NCI-H748 treated with DMSO at 0.1 percent for 48 hours (cell line): Measurements from ENCODE around the gene RNASEH1.
A peak's percentile ranks its signal among the peaks of the same experiment; 100 is the strongest.

ENCODE experiments used
- DNase-seq: peaks from one replicate; lab custom pipeline; 2025; lab: John Stamatoyannopoulos, UW

RNASEH1 gene, protein sequence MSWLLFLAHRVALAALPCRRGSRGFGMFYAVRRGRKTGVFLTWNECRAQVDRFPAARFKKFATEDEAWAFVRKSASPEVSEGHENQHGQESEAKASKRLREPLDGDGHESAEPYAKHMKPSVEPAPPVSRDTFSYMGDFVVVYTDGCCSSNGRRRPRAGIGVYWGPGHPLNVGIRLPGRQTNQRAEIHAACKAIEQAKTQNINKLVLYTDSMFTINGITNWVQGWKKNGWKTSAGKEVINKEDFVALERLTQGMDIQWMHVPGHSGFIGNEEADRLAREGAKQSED

DNA sequence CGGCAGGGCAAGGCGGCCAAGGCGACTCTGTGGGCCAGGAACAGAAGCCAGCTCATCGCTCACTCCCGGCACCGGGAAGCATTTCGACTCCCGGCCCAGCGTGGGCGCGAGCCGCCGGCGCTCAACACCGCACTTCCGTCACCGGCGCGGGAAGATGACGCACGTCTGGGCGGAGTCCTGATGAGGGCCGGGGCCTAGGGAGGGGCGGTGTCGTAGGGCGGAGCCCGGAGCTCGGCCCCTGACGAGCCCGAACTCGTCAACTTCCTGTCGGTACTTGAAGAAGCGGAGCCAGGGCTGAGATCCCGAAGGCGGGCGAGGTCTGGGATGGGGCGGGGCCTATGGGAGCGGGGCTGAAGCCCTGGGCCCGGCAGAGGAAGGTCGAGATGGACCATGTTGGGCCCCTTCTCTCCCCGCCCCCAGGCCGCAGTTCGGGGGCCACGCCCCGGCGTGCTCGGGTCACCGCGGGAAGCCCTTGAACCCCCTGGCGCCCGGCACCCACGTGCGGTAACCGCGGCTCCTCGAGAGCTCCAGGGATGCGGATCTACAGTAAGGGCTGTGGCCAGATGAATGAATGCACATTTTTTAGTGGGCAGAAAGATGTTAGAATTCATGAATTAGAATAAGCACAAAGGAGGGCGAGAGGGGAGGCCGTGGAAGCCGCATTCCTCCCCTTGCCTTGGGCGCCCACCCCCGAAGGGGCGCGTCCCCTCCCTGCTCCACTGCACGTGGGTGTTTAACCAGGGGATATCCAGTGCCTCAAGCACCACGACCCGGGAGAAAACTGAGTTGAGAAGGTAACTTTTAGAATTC is at the start of gene RNASEH1:
RNASEH1 (minus strand) TSS at position 129 of the 810 bp plus-strand sequence; CDS start at position 56, 73 bp downstream.
- peak; percentile 90 for DNase-seq

- DNase-seq = no peak
Measured at GRCh38 chr2:3606370-3607201, 48.5 kb upstream of the RNASEH1 start.

- DNase-seq = no peak
Measured at GRCh38 chr2:3606028-3606369, 47.9 kb upstream of the RNASEH1 start.

DNA sequence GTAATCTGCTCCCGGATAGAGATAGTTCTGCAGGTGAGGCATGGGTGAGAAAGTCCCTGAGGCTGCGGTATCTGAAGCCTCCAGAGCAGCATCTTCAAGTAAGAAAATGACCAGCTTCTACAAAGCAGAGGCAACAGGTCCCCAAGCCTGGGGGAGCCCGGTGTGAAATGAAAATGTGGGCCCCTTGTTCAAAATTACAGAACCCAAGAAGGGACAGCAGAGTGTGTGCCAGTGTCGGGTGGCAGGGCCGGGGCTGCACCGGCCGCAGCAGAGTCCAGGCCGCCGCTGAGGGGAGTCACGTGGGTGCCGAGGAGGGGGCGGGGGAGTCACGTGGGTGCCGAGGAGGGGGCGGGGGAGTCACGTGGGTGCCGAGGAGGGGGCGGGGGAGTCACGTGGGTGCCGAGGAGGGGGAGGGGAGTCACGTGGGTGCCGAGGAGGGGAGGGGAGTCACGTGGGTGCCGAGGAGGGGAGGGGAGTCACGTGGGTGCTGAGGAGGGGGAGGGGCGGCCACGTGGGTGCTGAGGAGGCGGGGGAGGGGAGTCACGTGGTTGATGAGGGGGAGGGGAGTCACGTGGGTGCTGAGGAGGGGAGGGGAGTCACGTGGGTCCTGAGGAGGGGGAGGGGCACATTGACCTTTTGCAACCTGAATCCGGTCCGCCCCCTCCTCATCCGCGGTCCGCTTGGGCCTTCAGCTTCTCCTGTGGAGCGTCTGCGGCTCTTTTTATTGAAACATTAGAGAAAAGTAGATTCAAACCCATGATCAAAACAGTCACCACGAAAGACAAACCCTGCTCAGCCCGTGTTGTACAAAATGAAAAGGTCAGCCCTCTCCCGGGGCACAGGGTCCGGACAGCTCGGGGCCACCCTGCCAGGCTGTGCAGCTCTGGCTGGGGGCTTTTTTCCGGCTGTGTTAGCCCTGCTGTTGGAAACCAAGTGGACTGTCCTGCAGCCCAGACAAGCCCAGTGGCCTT is 47.1 kb upstream of the RNASEH1 start:
- DNase-seq = no peak

GRCh38 chr2:3604207-3604877 is 46.2 kb upstream of the RNASEH1 start:
- no peak for DNase-seq

GRCh38 chr2:3603536-3604206 is 45.5 kb upstream of the RNASEH1 start:
- DNase-seq = no peak

DNA sequence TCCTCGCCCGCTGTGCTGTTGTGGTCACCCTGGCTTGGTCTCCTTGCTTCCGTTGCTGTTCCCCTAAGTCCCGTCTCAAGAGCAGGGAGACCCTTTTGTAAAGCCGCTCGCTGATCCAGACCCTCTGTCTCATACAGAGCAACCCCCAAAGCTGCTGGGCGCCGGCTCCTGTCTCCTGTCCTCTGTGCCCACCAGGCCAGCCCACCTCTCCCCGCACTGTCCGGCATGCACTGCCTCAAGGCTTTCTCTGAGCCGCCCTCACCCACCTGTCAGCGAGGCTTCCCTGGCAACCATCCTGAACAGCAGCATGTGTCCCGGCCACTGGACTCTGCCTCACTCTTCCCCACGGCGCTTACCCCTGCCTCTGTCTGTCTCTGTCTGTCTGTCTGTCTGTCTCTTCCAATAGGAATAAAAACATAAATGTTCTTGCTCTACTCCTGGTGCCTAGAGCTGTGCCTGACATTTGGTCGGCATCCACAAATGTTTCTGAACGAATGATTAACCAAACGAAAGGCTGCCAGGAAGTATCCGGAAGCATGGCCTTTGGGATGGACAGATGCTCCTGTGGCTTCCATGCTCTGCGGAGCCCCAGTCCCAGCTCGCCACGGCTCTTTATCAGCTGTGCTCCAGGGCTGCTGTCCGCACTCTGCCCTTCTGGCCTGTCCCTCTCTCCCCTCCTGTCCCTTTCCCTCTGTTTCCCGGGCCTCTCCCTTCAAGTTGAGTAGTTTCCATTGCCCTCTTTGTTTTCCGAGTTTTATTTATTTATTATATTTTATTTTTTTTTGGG is 44.6 kb upstream of the RNASEH1 start:
- DNase-seq = no peak

GRCh38 chr2:3601561-3602271 is 43.6 kb upstream of the RNASEH1 start:
- no peak for DNase-seq

DNA sequence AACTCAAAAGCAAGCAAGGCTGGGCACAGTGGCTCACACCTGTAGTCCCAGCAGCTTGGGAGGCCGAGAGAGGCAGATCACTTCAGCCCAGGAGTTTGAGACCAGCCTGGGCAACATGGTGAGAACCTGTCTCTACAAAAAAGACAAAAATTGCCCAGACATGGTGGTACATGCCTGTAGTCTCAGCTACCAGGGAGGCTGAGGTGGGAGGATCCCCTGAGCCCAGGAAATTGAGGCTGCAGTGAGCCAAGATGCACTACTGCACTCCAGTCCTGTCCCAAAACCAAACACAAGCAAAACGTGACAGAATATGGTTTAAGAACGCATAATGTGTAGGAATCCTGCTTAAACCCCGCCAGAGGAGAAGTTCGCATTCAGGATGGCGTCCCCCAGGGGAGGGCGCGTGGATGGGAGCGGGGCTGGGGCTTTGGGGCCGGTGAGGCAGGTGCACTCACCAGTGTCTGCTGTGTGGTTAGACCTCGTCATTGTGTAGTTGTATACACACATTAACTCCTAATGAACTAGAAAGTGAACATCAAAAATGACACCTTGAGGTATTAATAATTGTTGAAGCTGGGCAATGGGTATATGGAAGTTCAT is 42.2 kb upstream of the RNASEH1 start:
- no peak for DNase-seq

GRCh38 chr2:3598912-3599854 is 41.0 kb upstream of the RNASEH1 start:
- DNase-seq = no peak

- DNase-seq = no peak
Measured at GRCh38 chr2:3598197-3598910, 40.2 kb upstream of the RNASEH1 start.

GRCh38 chr2:3597567-3597966 is 39.4 kb upstream of the RNASEH1 start:
- DNase-seq = no peak

DNA sequence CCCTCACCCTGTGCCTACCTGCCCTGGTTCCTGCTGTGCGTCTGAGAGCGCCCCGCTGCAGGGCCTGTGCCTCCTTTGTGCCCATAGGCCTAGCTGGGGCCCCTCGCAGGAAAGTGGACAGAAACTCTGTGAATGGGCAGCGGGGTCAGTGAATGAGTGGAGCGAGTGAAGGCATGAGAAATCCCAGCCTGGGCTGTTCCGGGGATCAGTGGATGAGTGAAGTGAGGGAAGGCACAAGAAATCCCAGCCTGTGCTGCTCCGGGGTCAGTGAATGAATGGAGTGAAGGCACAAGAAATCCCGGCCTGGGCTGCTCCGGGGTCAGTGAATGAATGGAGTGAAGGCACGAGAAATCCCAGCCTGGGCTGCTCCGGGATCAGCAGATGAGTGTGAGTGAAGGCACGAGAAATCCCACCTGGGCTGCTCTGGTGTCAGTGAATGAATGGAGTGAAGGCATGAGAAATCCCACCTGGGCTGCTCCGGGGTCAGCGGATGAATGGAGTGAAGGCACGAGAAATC is 38.8 kb upstream of the RNASEH1 start:
- DNase-seq = no peak

GRCh38 chr2:3595985-3596384 is 37.9 kb upstream of the RNASEH1 start:
- no peak for DNase-seq

GRCh38 chr2:3595404-3595803 is 37.3 kb upstream of the RNASEH1 start:
- no peak for DNase-seq
